GM23338 (cell line): ENCODE measurements around the gene ELAPOR2. TPM values are rescaled to one million over a fixed set of nuclear protein-coding genes. Genes with fewer than 3 reads are reported as not detected.

Source experiments
- ATAC-seq: fragments of 200-7000 bp; cut with Tn5 transposase; 3 replicates; pipeline ENCODE4 v1.9.1; 2020
- DNase-seq: peaks from one replicate; pipeline ENCODE4 v3.0.0-alpha.2; 2015; ENCODE audit warnings: low spot score
- H2AFZ ChIP-seq: fragments of 200-600 bp; sonication (generic); 2 replicates; pipeline ENCODE4 v1.8.0; 2016; ENCODE audit warnings: antibody characterized with exemption, mild to moderate bottlenecking, moderate library complexity
- H3F3A ChIP-seq: fragments of 200-600 bp; sonication (generic); replicated peaks from 2 replicates; pipeline ENCODE4 v1.8.0; 2017; ENCODE audit warnings: antibody characterized with exemption, mixed run types, low read depth
- H3K27ac ChIP-seq: fragments of 200-600 bp; sonication (generic); 2 replicates; pipeline ENCODE4 v1.6.1; 2016; ENCODE audit warnings: low read depth
- H3K27me3 ChIP-seq: fragments of 200-600 bp; sonication (generic); 2 replicates; pipeline ENCODE4 v1.8.0; 2016; ENCODE audit warnings: mild to moderate bottlenecking, mixed run types, moderate library complexity; ENCODE audit not compliant: insufficient read depth
- H3K36me3 ChIP-seq: fragments of 200-600 bp; sonication (generic); 2 replicates; pipeline ENCODE4 v1.8.0; 2016; ENCODE audit warnings: mild to moderate bottlenecking; ENCODE audit not compliant: insufficient read depth
- H3K4me1 ChIP-seq: fragments of 200-600 bp; sonication (generic); 2 replicates; pipeline ENCODE4 v1.8.0; 2016; ENCODE audit warnings: mild to moderate bottlenecking, moderate library complexity; ENCODE audit not compliant: insufficient read depth
- H3K4me2 ChIP-seq: fragments of 200-600 bp; sonication (generic); 2 replicates; pipeline ENCODE4 v1.7.1; 2017; ENCODE audit warnings: mixed run types
- H3K4me3 ChIP-seq: fragments of 200-600 bp; sonication (generic); 2 replicates; pipeline ENCODE4 v1.6.1; 2016; ENCODE audit warnings: mixed run types
- H3K79me2 ChIP-seq: fragments of 200-600 bp; sonication (generic); replicated peaks from 2 replicates; pipeline ENCODE4 v1.8.0; 2017; ENCODE audit warnings: mild to moderate bottlenecking; ENCODE audit not compliant: insufficient read depth
- H3K9me2 ChIP-seq: fragments of 200-600 bp; sonication (generic); 2 replicates; pipeline ENCODE4 v1.8.0; 2017; ENCODE audit not compliant: insufficient read depth
- H4K20me1 ChIP-seq: fragments of 200-600 bp; sonication (generic); replicated peaks from 2 replicates; pipeline ENCODE4 v1.8.0; 2017; ENCODE audit warnings: mild to moderate bottlenecking; ENCODE audit not compliant: insufficient read depth
- H3K27ac Mint-ChIP-seq: 2 replicates; pipeline ENCODE4 v1.8.0; 2020; ENCODE audit warnings: inconsistent platforms, mild to moderate bottlenecking, moderate library complexity, mixed read lengths
- H3K27me3 Mint-ChIP-seq: 3 replicates; pipeline ENCODE4 v1.8.0; 2022; ENCODE audit warnings: low read depth, mild to moderate bottlenecking, moderate library complexity, mixed read lengths, inconsistent platforms; ENCODE audit not compliant: insufficient read depth, poor library complexity
- H3K36me3 Mint-ChIP-seq: 3 replicates; pipeline ENCODE4 v1.8.0; 2021; ENCODE audit warnings: low read depth, mild to moderate bottlenecking, inconsistent platforms, moderate library complexity, mixed read lengths
- H3K4me1 Mint-ChIP-seq: 3 replicates; pipeline ENCODE4 v1.8.0; 2020; ENCODE audit warnings: mild to moderate bottlenecking, inconsistent platforms, mixed read lengths
- H3K4me3 Mint-ChIP-seq: 3 replicates; pipeline ENCODE4 v1.8.0; 2021; ENCODE audit warnings: moderate library complexity, mild to moderate bottlenecking, inconsistent platforms, mixed read lengths
- H3K9me3 Mint-ChIP-seq: 3 replicates; pipeline ENCODE4 v1.8.0; 2020; ENCODE audit warnings: moderate library complexity, mild to moderate bottlenecking, inconsistent platforms, mixed read lengths
- CREB1 ChIP-seq: fragments of 250-450 bp; sonication (Bioruptor Pico); IDR thresholded peaks from 2 replicates; pipeline ENCODE4 v1.5.0; 2020; ENCODE audit warnings: low read depth, mild to moderate bottlenecking, moderate library complexity
- EZH2phosphoT487 ChIP-seq: fragments of 200-600 bp; sonication (generic); IDR thresholded peaks from one replicate; pipeline ENCODE4 v1.8.1; 2018; ENCODE audit warnings: antibody characterized with exemption; ENCODE audit not compliant: unreplicated experiment
- NANOG ChIP-seq: IDR thresholded peaks from 2 replicates; pipeline ENCODE4 v1.6.1; 2016; ENCODE audit warnings: antibody characterized with exemption, borderline replicate concordance
- STAT1 ChIP-seq: IDR thresholded peaks from one replicate; pipeline ENCODE4 v1.6.1; 2016; ENCODE audit warnings: antibody characterized with exemption; ENCODE audit not compliant: unreplicated experiment
- ZNF114 ChIP-seq: fragments of 250-450 bp; sonication (Bioruptor Pico); IDR thresholded peaks from 2 replicates; pipeline ENCODE4 v1.5.0; 2020; ENCODE audit warnings: mild to moderate bottlenecking, moderate library complexity
- polyA plus RNA-seq: library from polyadenylated mRNA; unstranded; fragments of >200 nt; fragmentation: Nextera tagmentation; extraction: Ambion mirVana; gene quantifications from 2 replicates; pipeline ENCODE4 v1.2.1, GENCODE V29; 2016
- total RNA-seq: library from RNA; depleted of rRNA; stranded (reverse); fragments of >200 nt; shearing (Covaris generic); gene quantifications from 2 replicates; pipeline ENCODE4 v1.2.3, GENCODE V29; 2014
- TF ChIP-seq, protein P1 (sequence below): fragments of 250-450 bp; sonication (Bioruptor Pico); IDR thresholded peaks from 2 replicates; pipeline ENCODE4 v1.5.0; 2020; ENCODE audit warnings: mild to moderate bottlenecking, moderate library complexity

The ELAPOR2 gene
- total and polyA plus RNA-seq, 2 experiments from 2014 or later, result 12.0 to 42.9 TPM

DNA sequence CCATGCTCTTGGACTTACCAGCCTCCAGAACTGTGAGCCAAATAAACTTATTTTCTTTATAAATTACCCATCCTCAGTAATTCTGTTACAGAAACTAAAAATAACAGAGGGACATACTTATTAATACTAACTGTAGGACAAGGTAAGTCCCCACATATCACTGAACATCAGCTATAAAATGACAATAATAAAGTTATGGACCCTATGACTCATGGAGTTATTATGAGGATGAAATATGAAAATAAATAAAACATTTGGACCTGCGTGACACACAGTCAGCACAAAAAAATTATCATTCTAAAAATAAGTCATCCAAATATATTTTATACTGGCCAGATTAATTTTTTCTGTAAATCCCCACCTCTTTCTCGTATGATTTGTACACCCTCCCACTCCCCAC lies 34.9 kb upstream of the ELAPOR2 start (continued):
- TF ChIP-seq, protein P1, sequence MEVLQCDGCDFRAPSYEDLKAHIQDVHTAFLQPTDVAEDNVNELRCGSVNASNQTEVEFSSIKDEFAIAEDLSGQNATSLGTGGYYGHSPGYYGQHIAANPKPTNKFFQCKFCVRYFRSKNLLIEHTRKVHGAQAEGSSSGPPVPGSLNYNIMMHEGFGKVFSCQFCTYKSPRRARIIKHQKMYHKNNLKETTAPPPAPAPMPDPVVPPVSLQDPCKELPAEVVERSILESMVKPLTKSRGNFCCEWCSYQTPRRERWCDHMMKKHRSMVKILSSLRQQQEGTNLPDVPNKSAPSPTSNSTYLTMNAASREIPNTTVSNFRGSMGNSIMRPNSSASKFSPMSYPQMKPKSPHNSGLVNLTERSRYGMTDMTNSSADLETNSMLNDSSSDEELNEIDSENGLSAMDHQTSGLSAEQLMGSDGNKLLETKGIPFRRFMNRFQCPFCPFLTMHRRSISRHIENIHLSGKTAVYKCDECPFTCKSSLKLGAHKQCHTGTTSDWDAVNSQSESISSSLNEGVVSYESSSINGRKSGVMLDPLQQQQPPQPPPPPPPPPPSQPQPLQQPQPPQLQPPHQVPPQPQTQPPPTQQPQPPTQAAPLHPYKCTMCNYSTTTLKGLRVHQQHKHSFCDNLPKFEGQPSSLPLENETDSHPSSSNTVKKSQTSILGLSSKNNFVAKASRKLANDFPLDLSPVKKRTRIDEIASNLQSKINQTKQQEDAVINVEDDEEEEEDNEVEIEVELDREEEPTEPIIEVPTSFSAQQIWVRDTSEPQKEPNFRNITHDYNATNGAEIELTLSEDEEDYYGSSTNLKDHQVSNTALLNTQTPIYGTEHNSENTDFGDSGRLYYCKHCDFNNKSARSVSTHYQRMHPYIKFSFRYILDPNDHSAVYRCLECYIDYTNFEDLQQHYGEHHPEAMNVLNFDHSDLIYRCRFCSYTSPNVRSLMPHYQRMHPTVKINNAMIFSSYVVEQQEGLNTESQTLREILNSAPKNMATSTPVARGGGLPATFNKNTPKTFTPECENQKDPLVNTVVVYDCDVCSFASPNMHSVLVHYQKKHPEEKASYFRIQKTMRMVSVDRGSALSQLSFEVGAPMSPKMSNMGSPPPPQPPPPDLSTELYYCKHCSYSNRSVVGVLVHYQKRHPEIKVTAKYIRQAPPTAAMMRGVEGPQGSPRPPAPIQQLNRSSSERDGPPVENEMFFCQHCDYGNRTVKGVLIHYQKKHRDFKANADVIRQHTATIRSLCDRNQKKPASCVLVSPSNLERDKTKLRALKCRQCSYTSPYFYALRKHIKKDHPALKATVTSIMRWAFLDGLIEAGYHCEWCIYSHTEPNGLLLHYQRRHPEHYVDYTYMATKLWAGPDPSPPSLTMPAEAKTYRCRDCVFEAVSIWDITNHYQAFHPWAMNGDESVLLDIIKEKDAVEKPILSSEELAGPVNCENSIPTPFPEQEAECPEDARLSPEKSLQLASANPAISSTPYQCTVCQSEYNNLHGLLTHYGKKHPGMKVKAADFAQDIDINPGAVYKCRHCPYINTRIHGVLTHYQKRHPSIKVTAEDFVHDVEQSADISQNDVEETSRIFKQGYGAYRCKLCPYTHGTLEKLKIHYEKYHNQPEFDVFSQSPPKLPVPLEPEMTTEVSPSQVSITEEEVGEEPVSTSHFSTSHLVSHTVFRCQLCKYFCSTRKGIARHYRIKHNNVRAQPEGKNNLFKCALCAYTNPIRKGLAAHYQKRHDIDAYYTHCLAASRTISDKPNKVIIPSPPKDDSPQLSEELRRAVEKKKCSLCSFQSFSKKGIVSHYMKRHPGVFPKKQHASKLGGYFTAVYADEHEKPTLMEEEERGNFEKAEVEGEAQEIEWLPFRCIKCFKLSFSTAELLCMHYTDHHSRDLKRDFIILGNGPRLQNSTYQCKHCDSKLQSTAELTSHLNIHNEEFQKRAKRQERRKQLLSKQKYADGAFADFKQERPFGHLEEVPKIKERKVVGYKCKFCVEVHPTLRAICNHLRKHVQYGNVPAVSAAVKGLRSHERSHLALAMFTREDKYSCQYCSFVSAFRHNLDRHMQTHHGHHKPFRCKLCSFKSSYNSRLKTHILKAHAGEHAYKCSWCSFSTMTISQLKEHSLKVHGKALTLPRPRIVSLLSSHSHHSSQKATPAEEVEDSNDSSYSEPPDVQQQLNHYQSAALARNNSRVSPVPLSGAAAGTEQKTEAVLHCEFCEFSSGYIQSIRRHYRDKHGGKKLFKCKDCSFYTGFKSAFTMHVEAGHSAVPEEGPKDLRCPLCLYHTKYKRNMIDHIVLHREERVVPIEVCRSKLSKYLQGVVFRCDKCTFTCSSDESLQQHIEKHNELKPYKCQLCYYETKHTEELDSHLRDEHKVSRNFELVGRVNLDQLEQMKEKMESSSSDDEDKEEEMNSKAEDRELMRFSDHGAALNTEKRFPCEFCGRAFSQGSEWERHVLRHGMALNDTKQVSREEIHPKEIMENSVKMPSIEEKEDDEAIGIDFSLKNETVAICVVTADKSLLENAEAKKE (CRISPR knock-in tag), result no peak
- no peak for TF ChIP-seq ZNF114 (CRISPR knock-in tag)
- TF ChIP-seq EZH2phosphoT487, result no peak
- no peak for TF ChIP-seq STAT1
- TF ChIP-seq CREB1 (CRISPR knock-in tag), result no peak
- TF ChIP-seq NANOG, result no peak

DNA sequence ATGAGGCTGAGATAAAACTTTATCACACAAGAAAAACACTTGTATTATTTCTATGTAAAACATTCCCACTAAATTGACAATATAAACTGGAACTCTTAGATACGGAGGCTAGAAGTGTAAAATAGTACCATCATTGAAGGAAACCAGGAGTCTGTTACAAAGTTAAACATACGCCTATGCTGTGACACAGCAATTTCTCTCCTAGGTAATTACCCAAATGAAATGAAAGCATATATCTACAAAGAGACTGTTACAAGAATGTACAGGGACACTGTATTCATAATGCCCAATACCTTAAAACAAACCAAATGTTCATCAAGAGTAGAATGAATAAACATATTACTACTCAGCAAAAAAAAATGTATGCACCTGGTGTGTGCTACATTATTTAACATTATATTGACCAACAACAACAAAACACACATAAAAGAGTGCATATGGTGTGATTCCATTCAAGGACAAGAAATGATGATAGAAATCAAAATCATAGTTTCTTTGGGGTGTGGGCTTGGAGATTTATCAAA lies 33.2 kb upstream of the ELAPOR2 start:
- Histone ChIP-seq H3K79me2 (no peaks in the 10 kb centered on the region), H3K27ac (no peak overlapping the region), H3K27me3 (no peaks in the 10 kb centered on the region), H3K4me1 (no peaks in the 10 kb centered on the region), H3F3A (no peaks in the 10 kb centered on the region), H2AFZ (no peak overlapping the region), H3K4me2 (no peak overlapping the region), H4K20me1 (no peaks in the 10 kb centered on the region), H3K36me3 (no peaks in the 10 kb centered on the region), H3K9me2 (no peaks in the 10 kb centered on the region), H3K4me3 (no peak overlapping the region)
- no peak overlapping the region for H3K4me3 Mint-ChIP-seq
- H3K36me3 Mint-ChIP-seq, result peaks cover 3% of the 10 kb centered on the region; the same call in 2 of the 3 replicates
- DNase-seq, result no peak
- H3K27me3 Mint-ChIP-seq, result no peaks in the 10 kb centered on the region
- peaks cover 10% of the 10 kb centered on the region for H3K4me1 Mint-ChIP-seq
- no peak for ATAC-seq
- no peak overlapping the region; the same call in 1 of the 2 replicates for H3K27ac Mint-ChIP-seq
- peaks cover 3% of the 10 kb centered on the region; the same call in 1 of the 3 replicates for H3K9me3 Mint-ChIP-seq
- no peak for TF ChIP-seq EZH2phosphoT487
- no peak for TF ChIP-seq NANOG
- no peak for TF ChIP-seq STAT1
- TF ChIP-seq, protein P1 (CRISPR knock-in tag), result no peak
